MG63 (cell line): ENCODE results near the gene CCDC93. TPM values are rescaled to one million over a fixed set of nuclear protein-coding genes. Genes with fewer than 3 reads are reported as not detected.
A peak's percentile ranks its signal among the peaks of the same experiment; 100 is the strongest.

Experiments
- DNase-seq: peaks from one replicate; pipeline ENCODE4 v3.0.0-alpha.2; 2020
- H3K27me3 ChIP-seq: fragments of 250-450 bp; sonication (Bioruptor Pico); 2 replicates; pipeline ENCODE4 v1.5.1; 2020; ENCODE audit warnings: mild to moderate bottlenecking, moderate library complexity
- H3K36me3 ChIP-seq: fragments of 250-450 bp; sonication (Bioruptor Pico); 2 replicates; pipeline ENCODE4 v1.5.1; 2020; ENCODE audit warnings: mild to moderate bottlenecking, moderate library complexity
- H3K4me3 ChIP-seq: fragments of 250-450 bp; sonication (Bioruptor Pico); 2 replicates; pipeline ENCODE4 v1.5.1; 2020; ENCODE audit warnings: mild to moderate bottlenecking, moderate library complexity
- H3K9me3 ChIP-seq: fragments of 250-450 bp; sonication (Bioruptor Pico); 2 replicates; pipeline ENCODE4 v1.5.1; 2020; ENCODE audit warnings: mild to moderate bottlenecking, moderate library complexity
- total RNA-seq: library from RNA; depleted of rRNA; stranded (reverse); fragments of >200 nt; shearing (Covaris generic); gene quantifications from 2 replicates; pipeline ENCODE4 v1.2.3, GENCODE V29; 2014; ENCODE audit warnings: low replicate concordance

Gene CCDC93
- total RNA-seq, 1 experiment from 2014 or later: 13.2 TPM

- DNase-seq: peak; percentile 36
- no peaks in the 10 kb centered on the region for H3K27me3 ChIP-seq
- no peaks in the 10 kb centered on the region for H3K9me3 ChIP-seq
- H3K36me3 ChIP-seq: peaks cover 11% of the 10 kb centered on the region
- peak overlapping the region; percentile 98 for H3K4me3 ChIP-seq
Measured at GRCh38 chr2:118013221-118013723, 598 bp downstream of the CCDC93 start.

GRCh38 chr2:118012778-118013177 is 1.1 kb downstream of the CCDC93 start:
- H3K27me3 ChIP-seq: no peaks in the 10 kb centered on the region
- no peaks in the 10 kb centered on the region for H3K9me3 ChIP-seq
- H3K36me3 ChIP-seq: peaks cover 16% of the 10 kb centered on the region
- DNase-seq: no peak
- H3K4me3 ChIP-seq: peak overlapping the region; percentile 98

- DNase-seq: no peak
- Histone ChIP-seq H3K36me3 (peaks cover 32% of the 10 kb centered on the region), H3K9me3 (no peaks in the 10 kb centered on the region), H3K27me3 (no peaks in the 10 kb centered on the region), H3K4me3 (no peak overlapping the region)
Measured at GRCh38 chr2:118010473-118010872, 3.4 kb downstream of the CCDC93 start.

GRCh38 chr2:118006861-118007260 is 7.0 kb downstream of the CCDC93 start:
- Histone ChIP-seq H3K36me3 (peaks cover 58% of the 10 kb centered on the region), H3K9me3 (no peaks in the 10 kb centered on the region), H3K27me3 (no peaks in the 10 kb centered on the region), H3K4me3 (no peak overlapping the region)
- DNase-seq: no peak

- DNase-seq: no peak
- H3K4me3 ChIP-seq: no peak overlapping the region
- H3K9me3 ChIP-seq: no peaks in the 10 kb centered on the region
- H3K27me3 ChIP-seq: no peaks in the 10 kb centered on the region
- peaks cover 62% of the 10 kb centered on the region for H3K36me3 ChIP-seq
Measured at GRCh38 chr2:118006326-118006725, 7.5 kb downstream of the CCDC93 start.

- DNase-seq: peak; percentile 26
- no peaks in the 10 kb centered on the region for H3K27me3 ChIP-seq
- no peak overlapping the region for H3K4me3 ChIP-seq
- H3K36me3 ChIP-seq: peaks cover 79% of the 10 kb centered on the region
- no peaks in the 10 kb centered on the region for H3K9me3 ChIP-seq
Measured at GRCh38 chr2:118003396-118003824, 10.5 kb downstream of the CCDC93 start.

- H3K9me3 ChIP-seq: no peaks in the 10 kb centered on the region
- peaks cover 80% of the 10 kb centered on the region for H3K36me3 ChIP-seq
- no peaks in the 10 kb centered on the region for H3K27me3 ChIP-seq
- no peak for DNase-seq
- H3K4me3 ChIP-seq: no peak overlapping the region
Measured at GRCh38 chr2:118000041-118000440, 13.8 kb downstream of the CCDC93 start.

- Histone ChIP-seq H3K36me3 (peaks cover 82% of the 10 kb centered on the region), H3K9me3 (no peaks in the 10 kb centered on the region), H3K27me3 (no peaks in the 10 kb centered on the region), H3K4me3 (no peak overlapping the region)
- DNase-seq: no peak
Measured at GRCh38 chr2:117997872-117998454, 15.9 kb downstream of the CCDC93 start.

- Histone ChIP-seq H3K9me3 (no peaks in the 10 kb centered on the region), H3K36me3 (peaks cover 80% of the 10 kb centered on the region), H3K27me3 (no peaks in the 10 kb centered on the region), H3K4me3 (no peak overlapping the region)
- no peak for DNase-seq
Measured at GRCh38 chr2:117996525-117996924, 17.3 kb downstream of the CCDC93 start.

- Histone ChIP-seq H3K27me3 (no peaks in the 10 kb centered on the region), H3K9me3 (no peaks in the 10 kb centered on the region), H3K36me3 (peaks cover 73% of the 10 kb centered on the region), H3K4me3 (no peak overlapping the region)
- no peak for DNase-seq
Measured at GRCh38 chr2:117994729-117995128, 19.1 kb downstream of the CCDC93 start.

GRCh38 chr2:117989854-117990438 is 23.9 kb downstream of the CCDC93 start:
- Histone ChIP-seq H3K9me3 (no peaks in the 10 kb centered on the region), H3K4me3 (no peak overlapping the region), H3K36me3 (peaks cover 51% of the 10 kb centered on the region), H3K27me3 (no peaks in the 10 kb centered on the region)
- no peak for DNase-seq

- Histone ChIP-seq H3K4me3 (no peak overlapping the region), H3K9me3 (no peaks in the 10 kb centered on the region), H3K27me3 (no peaks in the 10 kb centered on the region), H3K36me3 (peaks cover 47% of the 10 kb centered on the region)
- DNase-seq: no peak
Measured at GRCh38 chr2:117987121-117987520, 26.7 kb downstream of the CCDC93 start.

- no peak for DNase-seq
- H3K36me3 ChIP-seq: peaks cover 40% of the 10 kb centered on the region
Measured at GRCh38 chr2:117985092-117985491, 28.8 kb downstream of the CCDC93 start.

GRCh38 chr2:117984208-117984607 is 29.7 kb downstream of the CCDC93 start:
- H3K36me3 ChIP-seq: peaks cover 38% of the 10 kb centered on the region
- H3K4me3 ChIP-seq: no peak overlapping the region
- no peak for DNase-seq
- no peaks in the 10 kb centered on the region for H3K27me3 ChIP-seq
- no peaks in the 10 kb centered on the region for H3K9me3 ChIP-seq

More at GRCh38 chr2:117985092-117985491, 28.8 kb downstream of the CCDC93 start:
- H3K9me3 ChIP-seq: no peaks in the 10 kb centered on the region
- no peaks in the 10 kb centered on the region for H3K27me3 ChIP-seq
- H3K4me3 ChIP-seq: no peak overlapping the region

GRCh38 chr2:117983040-117983439 is 30.8 kb downstream of the CCDC93 start:
- no peak overlapping the region for H3K4me3 ChIP-seq
- DNase-seq: no peak
- H3K36me3 ChIP-seq: peaks cover 48% of the 10 kb centered on the region
- no peaks in the 10 kb centered on the region for H3K27me3 ChIP-seq
- no peaks in the 10 kb centered on the region for H3K9me3 ChIP-seq

GRCh38 chr2:117982376-117983033 is 31.4 kb downstream of the CCDC93 start:
- DNase-seq: no peak
- Histone ChIP-seq H3K36me3 (peaks cover 51% of the 10 kb centered on the region), H3K27me3 (no peaks in the 10 kb centered on the region), H3K9me3 (no peaks in the 10 kb centered on the region), H3K4me3 (no peak overlapping the region)

GRCh38 chr2:117981810-117982209 is 32.1 kb downstream of the CCDC93 start:
- no peak overlapping the region for H3K4me3 ChIP-seq
- no peak for DNase-seq

More at GRCh38 chr2:117981810-117982209, 32.1 kb downstream of the CCDC93 start:
- Histone ChIP-seq H3K27me3 (no peaks in the 10 kb centered on the region), H3K36me3 (peaks cover 51% of the 10 kb centered on the region), H3K9me3 (no peaks in the 10 kb centered on the region)
